HCT116 (cell line): ENCODE measurements around the gene PPP6C.

ENCODE experiments used
- CTCF ChIP-seq, 3 experiments: fragments of 200-600 bp in 1 of 3; sonication (generic) in 1 of 3; IDR thresholded peaks in 2 of 3; conservative IDR thresholded peaks in 1 of 3; 2 replicates each; pipeline ENCODE4 v1.5.1; 2012 to 2017; ENCODE audit warnings: low read depth in 2 of 3, low read length in 2 of 3, antibody characterized with exemption in 1 of 3, borderline replicate concordance in 1 of 3, control low read depth in 1 of 3, mild to moderate bottlenecking in 1 of 3, mixed read lengths in 1 of 3, mixed run types in 1 of 3, moderate library complexity in 1 of 3; ENCODE audit not compliant: insufficient read depth in 1 of 3
- ELF1 ChIP-seq: IDR thresholded peaks from 2 replicates; pipeline ENCODE4 v1.6.1; 2012; ENCODE audit warnings: low read depth, borderline replicate concordance
- EZH2phosphoT487 ChIP-seq: fragments of 200-600 bp; IDR thresholded peaks from 2 replicates; pipeline ENCODE4 v1.6.1; 2018; ENCODE audit warnings: antibody characterized with exemption, borderline replicate concordance
- POLR2A ChIP-seq: IDR thresholded peaks from 2 replicates; pipeline ENCODE4 v1.7.0; 2011; ENCODE audit warnings: borderline replicate concordance; ENCODE audit not compliant: insufficient read depth, insufficient read length; ENCODE audit errors: extremely low read depth
- POLR2AphosphoS5 ChIP-seq: IDR thresholded peaks from 2 replicates; pipeline ENCODE4 v1.6.1; 2011; ENCODE audit warnings: mild to moderate bottlenecking, low read depth, low read length, moderate library complexity
- SIN3A ChIP-seq: IDR thresholded peaks from 2 replicates; pipeline ENCODE4 v1.6.1; 2012; ENCODE audit warnings: low read depth
- SP1 ChIP-seq: IDR thresholded peaks from 2 replicates; pipeline ENCODE4 v1.6.1; 2012; ENCODE audit warnings: low read depth
- ZNF274 ChIP-seq: fragments of 200-500 bp; sonication (Bioruptor generic); IDR thresholded peaks from 2 replicates; pipeline ENCODE4 v1.6.1; 2014; ENCODE audit warnings: mild to moderate bottlenecking, low read depth, low read length, inconsistent platforms

DNA sequence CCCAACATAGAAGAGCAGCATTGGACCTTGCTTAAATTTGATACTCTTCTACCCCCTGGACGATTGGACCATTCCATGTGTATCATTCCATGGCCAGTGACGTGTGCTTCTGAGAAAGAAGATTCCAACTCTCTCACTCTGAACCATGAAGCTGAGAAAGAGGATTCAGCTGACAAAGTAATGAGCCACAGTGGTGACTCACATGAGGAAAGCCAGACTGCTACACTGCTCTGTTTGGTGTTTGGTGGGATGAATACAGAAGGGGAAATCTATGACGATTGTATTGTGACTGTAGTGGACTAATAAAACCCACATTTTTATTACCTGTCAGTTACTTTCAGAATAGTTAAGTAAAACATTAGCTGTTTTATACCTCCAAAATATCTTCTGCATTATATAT lies 44.1 kb upstream of the PPP6C start:
- no peak for TF ChIP-seq ZNF274
- TF ChIP-seq SIN3A = no peak
- TF ChIP-seq CTCF (IDR thresholded peaks at IDR 0.05 in 2 of 3, conservative IDR thresholded peaks at IDR 0.05 in 1 of 3; ENCODE audit: borderline replicate concordance in 1 of 3, insufficient read depth in 1 of 3, low read depth in 2 of 3, low read length in 2 of 3) = no peak
- no peak for TF ChIP-seq POLR2A
- TF ChIP-seq SP1 = no peak
- no peak; the same call in 1 of the 2 replicates for TF ChIP-seq POLR2AphosphoS5
- no peak for TF ChIP-seq ELF1
- TF ChIP-seq EZH2phosphoT487 = no peak
